Glutamatergic neuron (in vitro differentiated cells): ENCODE results near the gene GRB10. TPM values are rescaled to one million over a fixed set of nuclear protein-coding genes. Genes with fewer than 3 reads are reported as not detected.

ENCODE experiments used
- DNase-seq: peaks from one replicate; pipeline ENCODE4 v3.0.0; 2022
- H3K27ac Mint-ChIP-seq: one replicate; pipeline ENCODE4 v1.8.0; 2020; ENCODE audit warnings: mild to moderate bottlenecking, mixed read lengths, inconsistent platforms; ENCODE audit not compliant: unreplicated experiment
- H3K27me3 Mint-ChIP-seq: one replicate; pipeline ENCODE4 v1.8.0; 2020; ENCODE audit warnings: mild to moderate bottlenecking, moderate library complexity, mixed read lengths, inconsistent platforms; ENCODE audit not compliant: unreplicated experiment
- H3K36me3 Mint-ChIP-seq: one replicate; pipeline ENCODE4 v1.8.0; 2020; ENCODE audit warnings: mild to moderate bottlenecking, mixed read lengths, inconsistent platforms; ENCODE audit not compliant: unreplicated experiment
- H3K4me1 Mint-ChIP-seq: one replicate; pipeline ENCODE4 v1.8.0; 2020; ENCODE audit warnings: mild to moderate bottlenecking, low read depth, mixed read lengths, inconsistent platforms; ENCODE audit not compliant: unreplicated experiment
- H3K4me3 Mint-ChIP-seq: one replicate; pipeline ENCODE4 v1.8.0; 2020; ENCODE audit warnings: mild to moderate bottlenecking, mixed read lengths, inconsistent platforms; ENCODE audit not compliant: unreplicated experiment
- H3K9me3 Mint-ChIP-seq: one replicate; pipeline ENCODE4 v1.8.0; 2020; ENCODE audit warnings: mild to moderate bottlenecking, moderate library complexity, mixed read lengths, inconsistent platforms; ENCODE audit not compliant: unreplicated experiment
- CTCF ChIP-seq: fragments of 200-600 bp; sonication (generic); IDR thresholded peaks from one replicate; pipeline ENCODE4 v1.5.0; 2021; ENCODE audit not compliant: partially characterized antibody, unreplicated experiment
- total RNA-seq: library from RNA; stranded (reverse); fragmentation: NEBNext Ultra II Directional; extraction: Animal tissue kit (Norgen Biotek cat#: 25700); gene quantifications from one replicate; pipeline ENCODE4 v1.2.1, GENCODE V29; 2021; ENCODE audit not compliant: unreplicated experiment

The GRB10 gene
- total RNA-seq, 1 donor from 2014 or later = 182 TPM

GRCh38 chr7:50613473-50613872, 169.2 kb downstream of the GRB10 start:
- no peak overlapping the region for H3K27ac Mint-ChIP-seq
- no peak for TF ChIP-seq CTCF
- DNase-seq = no peak
- H3K9me3 Mint-ChIP-seq = peaks cover 3% of the 10 kb centered on the region
- no peaks in the 10 kb centered on the region for H3K36me3 Mint-ChIP-seq
- no peak overlapping the region for H3K4me3 Mint-ChIP-seq
- H3K27me3 Mint-ChIP-seq = no peaks in the 10 kb centered on the region
- H3K4me1 Mint-ChIP-seq = no peaks in the 10 kb centered on the region

GRCh38 chr7:50612704-50613103, 170.0 kb downstream of the GRB10 start:
- no peak for TF ChIP-seq CTCF
- H3K4me3 Mint-ChIP-seq = no peak overlapping the region
- no peaks in the 10 kb centered on the region for H3K36me3 Mint-ChIP-seq
- DNase-seq = no peak
- no peaks in the 10 kb centered on the region for H3K27me3 Mint-ChIP-seq
- no peak overlapping the region for H3K27ac Mint-ChIP-seq
- H3K4me1 Mint-ChIP-seq = no peaks in the 10 kb centered on the region
- H3K9me3 Mint-ChIP-seq = peaks cover 1% of the 10 kb centered on the region

- Mint-ChIP-seq H3K27me3 (no peaks in the 10 kb centered on the region), H3K36me3 (peaks cover 6% of the 10 kb centered on the region), H3K4me1 (peaks cover 1% of the 10 kb centered on the region), H3K27ac (no peak overlapping the region), H3K4me3 (no peak overlapping the region), H3K9me3 (peaks cover 1% of the 10 kb centered on the region)
- DNase-seq = no peak
- TF ChIP-seq CTCF = no peak
Observed at GRCh38 chr7:50610521-50611277, 172.0 kb downstream of the GRB10 start.

GRCh38 chr7:50608196-50608906, 174.3 kb downstream of the GRB10 start:
- TF ChIP-seq CTCF = no peak
- peaks cover 1% of the 10 kb centered on the region for H3K9me3 Mint-ChIP-seq
- H3K4me3 Mint-ChIP-seq = no peak overlapping the region
- no peak for DNase-seq
- peaks cover 7% of the 10 kb centered on the region for H3K36me3 Mint-ChIP-seq
- H3K27me3 Mint-ChIP-seq = no peaks in the 10 kb centered on the region
- peaks cover 1% of the 10 kb centered on the region for H3K4me1 Mint-ChIP-seq
- no peak overlapping the region for H3K27ac Mint-ChIP-seq
